ENCODE data around the gene IRAK3.

The IRAK3 gene, protein sequence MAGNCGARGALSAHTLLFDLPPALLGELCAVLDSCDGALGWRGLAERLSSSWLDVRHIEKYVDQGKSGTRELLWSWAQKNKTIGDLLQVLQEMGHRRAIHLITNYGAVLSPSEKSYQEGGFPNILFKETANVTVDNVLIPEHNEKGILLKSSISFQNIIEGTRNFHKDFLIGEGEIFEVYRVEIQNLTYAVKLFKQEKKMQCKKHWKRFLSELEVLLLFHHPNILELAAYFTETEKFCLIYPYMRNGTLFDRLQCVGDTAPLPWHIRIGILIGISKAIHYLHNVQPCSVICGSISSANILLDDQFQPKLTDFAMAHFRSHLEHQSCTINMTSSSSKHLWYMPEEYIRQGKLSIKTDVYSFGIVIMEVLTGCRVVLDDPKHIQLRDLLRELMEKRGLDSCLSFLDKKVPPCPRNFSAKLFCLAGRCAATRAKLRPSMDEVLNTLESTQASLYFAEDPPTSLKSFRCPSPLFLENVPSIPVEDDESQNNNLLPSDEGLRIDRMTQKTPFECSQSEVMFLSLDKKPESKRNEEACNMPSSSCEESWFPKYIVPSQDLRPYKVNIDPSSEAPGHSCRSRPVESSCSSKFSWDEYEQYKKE

GRCh38 chr12:66188584-66189485 is at the start of gene IRAK3:
Gene IRAK3 (plus strand): TSS chr12:66189214. CDS start chr12:66189300, 86 bp downstream.
- no peak for DNase-seq

DNA sequence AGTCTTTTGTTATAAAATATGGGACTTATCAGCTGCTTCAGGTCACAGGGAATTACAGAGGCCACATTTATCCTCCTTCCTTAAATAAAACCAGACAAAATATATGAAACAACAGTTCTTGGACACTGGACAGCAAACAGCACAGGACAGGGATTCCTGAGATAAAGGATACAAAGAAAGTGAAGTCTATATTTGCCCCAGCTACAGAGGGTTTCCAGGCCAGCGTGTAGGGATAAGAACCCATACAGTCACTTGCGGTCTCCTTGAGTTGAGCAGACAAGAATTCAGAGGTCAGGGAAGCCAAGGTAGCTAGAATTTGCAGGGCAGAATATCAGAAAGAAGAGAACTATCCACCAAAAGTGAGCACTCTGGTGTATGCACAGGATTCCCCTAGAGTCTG is 49.7 kb upstream of the IRAK3 start:
- DNase-seq = no peak

DNA sequence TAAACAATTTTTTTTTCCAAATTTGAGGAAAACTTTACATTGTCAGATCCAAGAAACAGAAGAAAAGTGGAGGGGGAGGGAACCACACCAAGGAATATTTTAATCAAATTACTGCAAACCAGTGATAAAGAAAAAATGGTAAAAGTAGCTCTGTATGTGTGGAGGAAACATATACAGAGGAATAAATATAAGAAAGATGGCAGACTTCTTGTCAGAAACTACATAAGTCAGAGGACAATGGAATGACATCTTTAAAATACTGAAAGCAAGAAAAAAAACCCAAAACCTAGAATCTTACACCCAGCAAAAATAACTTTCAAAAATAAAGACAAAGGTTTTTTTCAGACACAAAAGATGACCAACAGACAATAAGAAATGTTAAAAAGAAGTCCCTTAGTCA is 48.3 kb upstream of the IRAK3 start:
- no peak for DNase-seq

- no peak for DNase-seq
These were observed 47.7 kb upstream of the IRAK3 start for GRCh38 chr12:66141299-66141698.

DNA sequence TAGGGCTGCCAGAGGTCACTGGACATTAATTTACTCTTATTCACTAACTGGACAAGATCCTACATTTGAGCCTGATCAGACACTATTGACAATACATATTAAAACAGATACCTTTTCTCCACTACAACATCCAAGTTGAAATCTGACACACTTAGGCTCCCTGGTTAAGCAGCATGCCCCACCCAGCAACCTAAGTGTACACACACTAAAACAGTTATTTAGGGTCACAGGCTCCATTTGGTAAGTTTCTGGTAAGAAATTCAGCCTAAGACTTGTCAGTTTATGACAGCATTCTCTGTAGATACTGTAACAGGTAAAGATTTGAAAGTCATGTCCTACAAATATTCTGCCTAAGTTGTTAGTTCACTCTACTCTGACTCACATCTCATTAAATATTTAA is 46.2 kb upstream of the IRAK3 start:
- no peak for DNase-seq

GRCh38 chr12:66143868-66144267 is 45.1 kb upstream of the IRAK3 start:
- DNase-seq = no peak

DNA sequence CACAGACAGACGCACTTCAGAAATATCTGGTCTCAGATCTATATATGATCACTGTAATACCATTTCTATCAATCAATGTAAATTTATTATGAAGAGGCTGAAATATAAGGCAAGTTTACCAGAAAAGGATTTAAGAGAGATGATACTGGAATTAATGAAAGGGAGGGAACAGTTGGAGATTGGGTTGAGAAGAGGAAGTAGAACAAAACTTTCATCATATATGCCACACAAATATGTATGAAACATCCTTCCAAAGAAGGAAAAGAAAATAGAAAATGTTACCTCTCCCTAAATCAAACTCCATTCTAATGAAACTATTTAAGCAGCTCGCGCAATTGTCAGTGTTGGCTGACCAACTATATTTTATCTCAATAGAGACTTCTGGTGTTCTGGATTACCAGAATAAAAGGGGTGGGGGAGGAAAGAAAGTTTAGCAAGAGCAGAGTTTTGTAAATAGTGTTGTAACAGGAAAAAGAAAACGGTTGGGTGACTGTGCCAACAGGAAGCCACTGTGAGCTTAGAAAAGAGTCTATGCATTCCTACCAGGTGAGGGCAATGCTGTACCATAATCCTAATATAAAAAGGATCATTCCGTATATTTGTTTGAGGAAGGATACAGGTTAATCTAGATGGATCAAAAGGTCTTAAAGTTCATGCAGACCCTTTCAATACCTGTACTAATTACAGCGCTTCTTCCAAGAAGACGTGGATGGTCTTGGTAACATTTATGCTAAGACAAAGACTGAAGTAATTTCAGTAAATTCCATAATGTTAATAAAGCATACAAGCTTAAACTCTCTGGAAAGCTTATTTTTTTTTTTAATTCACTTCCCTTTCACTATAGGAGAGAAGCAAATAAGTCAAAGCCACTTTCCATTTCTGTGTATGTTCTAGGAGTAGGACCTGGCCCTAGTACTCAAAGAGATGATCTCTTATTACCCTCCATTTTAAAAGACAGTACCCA is 43.9 kb upstream of the IRAK3 start:
- peak; percentile 2 for DNase-seq

DNA sequence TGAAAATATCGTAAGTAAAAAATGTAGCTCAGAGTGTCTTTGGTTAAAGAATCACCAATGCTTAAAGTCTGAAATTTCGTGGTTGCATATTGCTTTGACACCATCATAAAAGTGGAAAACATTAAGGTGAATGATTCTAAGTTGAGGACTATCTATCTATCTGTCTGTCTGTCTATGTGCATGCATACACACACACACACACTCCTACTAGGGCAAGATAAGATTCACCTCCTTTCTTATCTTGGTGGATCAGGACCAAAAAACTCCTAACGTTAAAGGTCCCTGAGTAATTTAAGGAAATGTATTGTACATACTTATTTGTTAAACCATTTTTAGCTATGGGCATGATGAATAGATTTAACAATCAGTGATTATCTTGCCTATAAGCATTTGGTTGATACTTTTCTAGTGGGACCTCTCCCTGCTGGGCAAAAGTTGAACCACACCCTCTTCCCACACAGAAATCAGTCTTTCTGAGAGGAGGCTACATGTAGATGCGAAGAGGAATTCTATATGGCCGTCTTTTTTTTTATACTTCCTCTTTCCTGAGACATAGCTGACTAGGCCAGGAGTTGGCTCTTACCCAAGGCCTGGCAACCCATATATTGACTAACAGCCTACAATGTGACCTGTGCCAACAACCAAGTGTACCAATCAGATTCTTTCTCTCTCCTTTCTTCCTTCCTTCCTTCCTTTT is 39.2 kb upstream of the IRAK3 start:
- no peak for DNase-seq

- no peak for DNase-seq
These were observed 36.3 kb upstream of the IRAK3 start for GRCh38 chr12:66152732-66153131.

DNA sequence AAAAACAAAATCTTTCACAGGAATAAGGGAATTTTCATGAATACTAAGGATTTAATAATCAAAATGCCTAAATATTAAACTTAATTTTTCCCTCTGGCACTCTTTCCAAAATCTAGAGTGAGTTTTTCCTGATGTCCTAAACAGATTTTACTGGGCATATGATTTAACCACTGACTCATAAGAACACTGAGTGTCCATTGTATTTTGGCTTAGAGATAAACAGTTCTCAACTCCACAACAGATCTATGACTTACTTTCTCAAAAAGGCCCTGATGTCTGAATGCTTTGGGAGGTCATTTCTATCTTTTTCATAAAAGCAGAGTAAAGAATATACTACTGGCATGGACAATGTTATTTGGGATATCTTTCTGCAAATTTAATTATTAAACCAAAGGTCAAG is 34.2 kb upstream of the IRAK3 start:
- no peak for DNase-seq

DNA sequence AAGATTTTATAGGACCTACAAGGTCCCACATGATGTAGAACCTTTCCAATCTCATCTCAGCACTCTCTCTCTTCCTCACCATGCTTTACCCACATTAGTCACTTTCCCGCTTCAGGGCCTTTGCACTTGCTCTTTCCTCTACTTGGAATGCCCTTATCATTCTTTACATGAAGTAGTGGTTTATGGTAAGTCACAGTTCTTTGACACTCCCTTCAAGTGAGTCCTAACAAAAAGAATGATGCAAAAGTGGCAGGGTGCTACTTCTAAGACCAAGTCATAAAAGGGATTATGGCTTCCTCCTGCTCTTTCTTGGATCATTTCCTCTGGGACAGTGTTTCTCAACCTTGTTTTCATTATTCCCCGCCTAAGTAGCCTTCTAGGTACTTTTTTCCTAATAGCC is 32.4 kb upstream of the IRAK3 start:
- DNase-seq = no peak

- DNase-seq = no peak
These were observed 29.9 kb upstream of the IRAK3 start for GRCh38 chr12:66159123-66159522.

- no peak for DNase-seq
These were observed 28.3 kb upstream of the IRAK3 start for GRCh38 chr12:66160704-66161103.

- DNase-seq = no peak
These were observed 26.3 kb upstream of the IRAK3 start for GRCh38 chr12:66162701-66163100.

GRCh38 chr12:66163289-66163688 is 25.7 kb upstream of the IRAK3 start:
- no peak for DNase-seq

DNA sequence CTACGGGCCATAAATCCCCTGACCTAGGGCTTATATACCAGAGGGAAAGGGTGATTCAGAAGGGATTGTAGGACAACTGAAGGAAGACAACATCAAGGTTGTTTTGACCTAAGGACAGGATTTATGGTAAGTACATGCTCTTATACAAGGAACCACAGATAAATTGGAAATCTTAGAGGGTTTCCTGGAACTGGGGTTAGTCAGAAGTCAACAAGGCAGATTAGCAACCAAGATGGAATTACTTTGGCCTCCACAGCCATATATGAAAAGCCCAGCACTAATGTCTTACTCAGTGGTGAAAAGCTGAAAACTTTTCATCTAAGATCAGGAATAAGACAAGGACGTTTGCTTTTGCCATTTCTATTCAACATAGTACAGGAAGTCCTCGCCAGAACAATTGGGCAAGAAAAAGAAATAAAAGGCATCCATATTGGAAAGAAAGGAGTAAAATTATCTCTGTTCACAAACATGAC is 24.6 kb upstream of the IRAK3 start:
- no peak for DNase-seq

GRCh38 chr12:66165141-66165540 is 23.9 kb upstream of the IRAK3 start:
- no peak for DNase-seq

DNA sequence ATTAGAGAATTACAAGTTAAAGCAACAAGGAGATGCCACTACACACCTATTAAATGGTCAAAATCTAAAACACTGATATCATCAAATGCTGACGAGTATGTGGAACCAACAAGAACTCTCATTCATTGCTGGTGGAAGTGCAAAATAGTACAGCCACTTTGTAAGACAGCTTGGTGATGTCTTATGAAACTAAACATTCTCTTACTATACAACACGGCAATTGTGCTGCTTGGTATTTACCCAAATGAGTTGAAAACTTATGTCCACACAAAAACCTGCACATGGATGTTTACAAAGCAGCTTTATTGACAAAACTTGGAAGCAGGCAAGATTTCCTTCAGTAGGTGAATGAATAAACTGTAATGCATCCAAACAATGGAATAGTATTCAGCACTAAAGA is 22.5 kb upstream of the IRAK3 start:
- DNase-seq = no peak

DNA sequence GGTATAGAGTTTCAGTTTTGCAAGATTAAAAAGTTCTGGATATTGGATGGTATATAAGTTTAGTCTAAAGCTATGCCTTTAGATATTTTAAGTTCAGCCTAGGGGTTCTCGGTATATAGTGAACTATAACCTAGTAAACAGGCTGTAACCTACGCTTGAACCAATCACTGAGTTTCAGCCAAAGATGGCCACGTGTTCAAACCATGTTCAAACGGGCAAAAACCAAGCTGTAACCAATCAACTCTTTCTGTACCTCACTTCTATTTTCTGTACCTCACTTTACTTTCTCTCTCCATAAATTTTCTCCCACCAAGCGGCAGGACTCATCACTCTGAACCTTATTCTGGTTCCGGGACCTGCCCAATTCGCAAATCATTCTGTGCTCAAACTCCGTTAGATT is 20.6 kb upstream of the IRAK3 start:
- no peak for DNase-seq

DNA sequence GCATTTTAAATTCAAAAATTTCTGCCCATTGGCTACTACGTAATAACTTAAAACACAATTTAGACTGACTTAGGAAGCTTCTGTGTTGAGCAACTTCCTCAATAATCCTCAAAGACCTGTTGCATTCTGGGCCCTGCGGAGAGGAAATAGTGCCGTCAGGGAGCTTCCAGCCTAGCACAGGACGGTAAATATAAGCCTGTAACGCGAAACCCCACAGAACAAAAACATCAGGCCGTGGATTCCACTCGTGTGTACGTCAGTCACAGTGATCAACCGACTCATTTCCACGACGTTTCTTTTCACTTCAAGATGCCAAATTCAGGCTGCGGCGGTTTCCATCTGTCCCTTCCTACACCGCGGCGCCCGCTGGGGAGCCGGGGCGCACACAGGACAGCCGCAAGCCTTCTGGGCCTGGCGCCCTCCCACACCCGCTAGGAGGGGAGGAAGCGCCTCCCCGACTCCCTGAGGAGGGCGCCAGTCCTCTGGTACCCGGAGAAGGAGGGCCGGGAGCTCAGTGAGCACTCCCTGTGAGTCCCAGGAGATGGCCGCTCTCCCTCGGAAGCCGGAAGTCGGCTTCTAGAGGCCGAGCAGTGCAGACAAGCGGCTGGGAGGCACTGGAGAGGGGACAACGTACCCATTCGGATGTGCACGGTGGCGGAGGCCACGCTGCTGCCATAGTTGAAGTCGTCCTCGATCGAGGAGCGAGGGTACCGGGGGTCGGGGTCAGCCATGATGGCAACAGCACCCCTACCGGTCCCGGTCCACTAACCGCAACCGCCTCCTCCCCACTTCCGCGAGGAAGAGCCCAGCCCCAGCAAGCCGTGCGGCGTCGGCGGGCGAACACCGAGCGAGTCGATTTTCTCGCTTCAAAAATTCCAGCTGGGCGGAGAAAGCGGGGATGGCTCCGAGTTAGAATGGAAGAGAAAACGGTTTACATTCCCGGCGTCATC is 19.5 kb upstream of the IRAK3 start, which contains the start of gene TMBIM4:
Gene TMBIM4, minus strand, starts transcription at position 776 of the 950 bp plus-strand sequence. Its CDS starts 45 bp downstream, at position 731.
- DNase-seq = peak; percentile 81
